Measurements from ENCODE around the gene SHCBP1. TPM values are rescaled to one million over a fixed set of nuclear protein-coding genes. Genes with fewer than 3 reads are reported as not detected.

Gene SHCBP1, protein sequence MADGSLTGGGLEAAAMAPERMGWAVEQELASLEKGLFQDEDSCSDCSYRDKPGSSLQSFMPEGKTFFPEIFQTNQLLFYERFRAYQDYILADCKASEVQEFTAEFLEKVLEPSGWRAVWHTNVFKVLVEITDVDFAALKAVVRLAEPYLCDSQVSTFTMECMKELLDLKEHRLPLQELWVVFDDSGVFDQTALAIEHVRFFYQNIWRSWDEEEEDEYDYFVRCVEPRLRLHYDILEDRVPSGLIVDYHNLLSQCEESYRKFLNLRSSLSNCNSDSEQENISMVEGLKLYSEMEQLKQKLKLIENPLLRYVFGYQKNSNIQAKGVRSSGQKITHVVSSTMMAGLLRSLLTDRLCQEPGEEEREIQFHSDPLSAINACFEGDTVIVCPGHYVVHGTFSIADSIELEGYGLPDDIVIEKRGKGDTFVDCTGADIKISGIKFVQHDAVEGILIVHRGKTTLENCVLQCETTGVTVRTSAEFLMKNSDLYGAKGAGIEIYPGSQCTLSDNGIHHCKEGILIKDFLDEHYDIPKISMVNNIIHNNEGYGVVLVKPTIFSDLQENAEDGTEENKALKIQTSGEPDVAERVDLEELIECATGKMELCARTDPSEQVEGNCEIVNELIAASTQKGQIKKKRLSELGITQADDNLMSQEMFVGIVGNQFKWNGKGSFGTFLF
- 1 to 10 TPM; 1.3 to 6.3 (median 4.3) TPM for total RNA-seq

DNA sequence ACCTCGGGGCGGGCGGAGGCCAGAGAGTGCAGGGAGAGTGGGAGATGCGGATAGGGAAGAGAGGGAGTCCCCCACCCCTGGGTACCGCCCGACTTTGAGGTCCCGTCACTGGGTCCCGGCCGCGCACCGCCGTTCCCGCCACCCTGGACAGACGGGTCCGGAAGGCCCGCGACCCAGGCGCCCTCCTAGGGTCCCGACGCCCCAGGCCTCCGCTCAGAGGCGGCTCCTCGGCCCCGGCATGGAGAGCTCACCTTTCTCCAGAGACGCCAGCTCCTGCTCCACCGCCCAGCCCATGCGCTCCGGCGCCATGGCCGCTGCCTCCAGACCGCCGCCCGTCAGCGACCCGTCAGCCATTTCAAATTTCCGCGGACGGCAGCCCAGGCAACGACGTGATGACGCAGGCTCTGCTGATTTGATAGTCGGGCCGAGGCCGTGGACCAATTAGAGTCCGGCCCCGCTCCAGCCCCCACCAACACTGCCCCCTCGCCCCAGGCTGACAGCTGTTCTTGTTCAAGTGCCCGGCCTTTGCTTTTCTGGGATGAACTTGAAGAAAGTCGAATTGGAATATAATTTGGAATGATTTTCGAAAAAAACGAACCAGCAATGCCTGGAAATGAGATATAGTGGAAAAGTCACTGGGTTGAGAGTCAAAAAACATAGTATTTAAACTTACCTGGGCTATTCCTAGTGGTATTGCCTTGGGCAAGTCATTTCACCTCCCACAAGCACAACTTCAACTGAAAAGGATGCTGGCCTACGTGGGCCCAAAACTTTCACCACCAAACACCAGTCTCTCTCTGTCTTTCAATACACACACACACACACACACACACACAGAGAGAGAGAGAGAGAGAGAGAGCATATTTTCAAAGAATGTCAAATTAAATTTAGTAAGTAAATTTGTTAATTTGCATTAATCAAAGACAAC lies at the start of gene SHCBP1:
SHCBP1 (minus strand) TSS at position 374 of the 928 bp plus-strand sequence; CDS start at position 354, 20 bp downstream.
- Histone ChIP-seq H3K27me3 (no peaks in the 10 kb centered on the region), H3K27ac (no peak within 1 kb of the TSS), H3K4me3 (peak within 1 kb of the TSS; percentile 66), H3K36me3 (no peaks in the 10 kb centered on the region), H3K9me3 (no peaks in the 10 kb centered on the region), H3K4me1 (peaks cover 22% of the 10 kb centered on the region)
- WGBS = under 1% methylated on average over 33 of the region's 52 CpGs
- peak; percentile 88 to 89 for DNase-seq (ENCODE audit: low spot score in 2 of 2)
- TF ChIP-seq POLR2A (IDR thresholded peaks at IDR 0.05) (no peak), POLR2AphosphoS5 (IDR thresholded peaks at IDR 0.05) (no peak), EP300 (IDR thresholded peaks at IDR 0.05) (no peak)
- TF ChIP-seq, protein P1, sequence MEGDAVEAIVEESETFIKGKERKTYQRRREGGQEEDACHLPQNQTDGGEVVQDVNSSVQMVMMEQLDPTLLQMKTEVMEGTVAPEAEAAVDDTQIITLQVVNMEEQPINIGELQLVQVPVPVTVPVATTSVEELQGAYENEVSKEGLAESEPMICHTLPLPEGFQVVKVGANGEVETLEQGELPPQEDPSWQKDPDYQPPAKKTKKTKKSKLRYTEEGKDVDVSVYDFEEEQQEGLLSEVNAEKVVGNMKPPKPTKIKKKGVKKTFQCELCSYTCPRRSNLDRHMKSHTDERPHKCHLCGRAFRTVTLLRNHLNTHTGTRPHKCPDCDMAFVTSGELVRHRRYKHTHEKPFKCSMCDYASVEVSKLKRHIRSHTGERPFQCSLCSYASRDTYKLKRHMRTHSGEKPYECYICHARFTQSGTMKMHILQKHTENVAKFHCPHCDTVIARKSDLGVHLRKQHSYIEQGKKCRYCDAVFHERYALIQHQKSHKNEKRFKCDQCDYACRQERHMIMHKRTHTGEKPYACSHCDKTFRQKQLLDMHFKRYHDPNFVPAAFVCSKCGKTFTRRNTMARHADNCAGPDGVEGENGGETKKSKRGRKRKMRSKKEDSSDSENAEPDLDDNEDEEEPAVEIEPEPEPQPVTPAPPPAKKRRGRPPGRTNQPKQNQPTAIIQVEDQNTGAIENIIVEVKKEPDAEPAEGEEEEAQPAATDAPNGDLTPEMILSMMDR (IDR thresholded peaks at IDR 0.05) = no peak

DNA sequence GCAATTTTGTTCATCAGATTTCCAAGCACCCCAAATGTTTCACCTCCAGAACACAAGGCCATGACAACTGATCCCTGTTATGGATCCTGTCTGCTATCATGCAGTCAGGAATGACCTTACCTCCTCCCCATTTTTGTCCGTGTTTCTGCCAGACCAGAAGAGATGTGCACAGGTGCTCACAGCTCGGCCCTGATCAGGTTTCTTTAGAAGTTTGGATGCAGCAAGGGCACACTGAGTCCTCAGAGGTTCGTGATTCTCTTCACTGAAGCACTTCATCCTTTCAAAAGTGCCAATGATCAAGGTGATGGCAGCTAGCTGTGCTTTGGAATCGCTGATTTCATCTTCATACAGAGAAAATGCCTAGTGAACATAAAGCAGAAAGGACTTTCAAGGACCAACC lies 40.9 kb upstream of the SHCBP1 start:
- Histone ChIP-seq H3K9me3 (no peaks in the 10 kb centered on the region), H3K27ac (no peak overlapping the region), H3K4me3 (no peak overlapping the region), H3K36me3 (peaks cover 61% of the 10 kb centered on the region), H3K4me1 (no peaks in the 10 kb centered on the region), H3K27me3 (no peaks in the 10 kb centered on the region)
- no peak for DNase-seq (ENCODE audit: low spot score in 2 of 2)
- WGBS = 71% methylated on average over 4 of the region's 4 CpGs
- TF ChIP-seq POLR2AphosphoS5 (IDR thresholded peaks at IDR 0.05) (no peak), EP300 (IDR thresholded peaks at IDR 0.05) (no peak), POLR2A (IDR thresholded peaks at IDR 0.05) (no peak)
- TF ChIP-seq, protein P1 (IDR thresholded peaks at IDR 0.05) = no peak

DNA sequence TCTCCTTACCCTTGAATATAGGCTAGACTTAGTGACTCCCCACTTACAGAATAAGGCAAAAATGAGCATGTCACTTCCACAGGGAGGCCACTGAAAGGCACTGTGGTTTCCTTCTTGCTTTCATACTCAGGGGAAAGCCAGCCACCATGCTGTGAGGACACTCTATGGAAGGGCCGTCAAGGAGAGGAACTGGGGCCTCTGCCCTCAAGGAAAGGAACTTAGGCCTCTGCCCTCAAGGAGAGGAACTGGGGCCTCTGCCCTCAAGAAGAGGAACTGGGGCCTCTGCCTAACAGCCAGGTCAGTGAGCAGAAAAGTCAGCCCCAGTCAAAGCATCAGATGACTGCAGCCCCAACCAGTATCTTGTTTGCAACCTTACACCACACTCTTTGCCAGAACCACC lies 37.7 kb upstream of the SHCBP1 start:
- no peak for DNase-seq (ENCODE audit: low spot score in 2 of 2)
- TF ChIP-seq EP300 (IDR thresholded peaks at IDR 0.05) = no peak
- TF ChIP-seq POLR2AphosphoS5 (IDR thresholded peaks at IDR 0.05) = no peak
- TF ChIP-seq, protein P1 (IDR thresholded peaks at IDR 0.05) = no peak
- no peak for TF ChIP-seq POLR2A (IDR thresholded peaks at IDR 0.05)

DNA sequence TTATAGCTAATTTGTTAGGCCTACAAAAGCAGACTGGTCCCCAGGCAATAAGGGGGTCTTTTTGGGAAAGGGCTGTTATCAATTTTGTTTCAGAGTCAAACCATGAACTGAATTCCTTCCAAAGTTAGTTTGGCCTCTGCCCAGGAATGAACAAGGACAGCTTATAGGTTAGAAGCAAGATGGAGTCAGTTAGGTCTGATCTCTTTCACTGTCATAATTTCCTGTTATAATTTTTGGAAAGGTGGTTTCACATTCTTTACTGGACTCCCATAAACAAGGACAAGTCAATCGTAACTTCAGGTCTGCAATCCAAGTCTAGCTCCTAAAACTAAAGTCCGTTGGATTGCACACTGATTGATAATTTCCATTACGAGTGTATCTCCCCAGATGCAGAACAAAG lies 30.1 kb upstream of the SHCBP1 start:
- no peaks in the 10 kb centered on the region for H3K9me3 ChIP-seq
- no peak overlapping the region for H3K27ac ChIP-seq
- H3K27me3 ChIP-seq = no peaks in the 10 kb centered on the region
- peaks cover 3% of the 10 kb centered on the region for H3K36me3 ChIP-seq
- no peak for TF ChIP-seq EP300 (IDR thresholded peaks at IDR 0.05)
- TF ChIP-seq, protein P1 (IDR thresholded peaks at IDR 0.05) = no peak
- no peak for TF ChIP-seq POLR2A (IDR thresholded peaks at IDR 0.05)
- no peak for TF ChIP-seq POLR2AphosphoS5 (IDR thresholded peaks at IDR 0.05)
- no peak overlapping the region for H3K4me3 ChIP-seq
- DNase-seq (ENCODE audit: low spot score in 2 of 2) = no peak
- WGBS = 88% methylated on average over 3 of the region's 3 CpGs
- H3K4me1 ChIP-seq = no peaks in the 10 kb centered on the region

More for the DNA sequence above, 37.7 kb upstream of the SHCBP1 start:
- no peaks in the 10 kb centered on the region for H3K4me1 ChIP-seq
- H3K36me3 ChIP-seq = peaks cover 42% of the 10 kb centered on the region
- no peak overlapping the region for H3K4me3 ChIP-seq
- WGBS = 71% methylated on average over 1 of the region's 1 CpG
- H3K27ac ChIP-seq = no peak overlapping the region
- H3K9me3 ChIP-seq = no peaks in the 10 kb centered on the region
- H3K27me3 ChIP-seq = no peaks in the 10 kb centered on the region

All from suprapubic skin (tissue), 4 donors.